T-helper 2 cell treated with Interferon-gamma antibody and Interleukin-4, amounts not matched to agents 5 μg/mL and 100 μg/mL, for 36 hours (primary cell): ENCODE measurements around the gene CXCR1.
"Not testable (repeated sequence)": the region's sequence is repeated elsewhere in the genome, so short reads cannot be mapped to it uniquely, and the experiment has no call there.

ENCODE experiments used
- DNase-seq: peaks from one replicate; pipeline ENCODE4 v3.0.0; 2021; ENCODE audit warnings: low spot score
- H3K27ac Mint-ChIP-seq: one replicate; pipeline ENCODE4 v1.8.0; 2021; ENCODE audit warnings: mild to moderate bottlenecking, mixed read lengths
- H3K27me3 Mint-ChIP-seq: one replicate; pipeline ENCODE4 v1.8.0; 2021; ENCODE audit warnings: low read depth, mixed read lengths
- H3K36me3 Mint-ChIP-seq: one replicate; pipeline ENCODE4 v1.8.0; 2021; ENCODE audit warnings: low read depth, mixed read lengths
- H3K4me1 Mint-ChIP-seq: one replicate; pipeline ENCODE4 v1.8.0; 2021; ENCODE audit warnings: low read depth, mixed read lengths
- H3K4me3 Mint-ChIP-seq: one replicate; pipeline ENCODE4 v1.8.0; 2022; ENCODE audit warnings: mild to moderate bottlenecking, moderate library complexity, mixed read lengths
- H3K9me3 Mint-ChIP-seq: one replicate; pipeline ENCODE4 v1.8.0; 2021; ENCODE audit warnings: mixed read lengths

Gene CXCR1

GRCh38 chr2:218180467-218181114 lies 13.8 kb upstream of the CXCR1 start:
- H3K27ac Mint-ChIP-seq: no peak overlapping the region
- H3K4me1 Mint-ChIP-seq: no peaks in the 10 kb centered on the region
- H3K4me3 Mint-ChIP-seq: no peak overlapping the region
- H3K9me3 Mint-ChIP-seq: no peaks in the 10 kb centered on the region
- no peak for DNase-seq
- no peaks in the 10 kb centered on the region for H3K36me3 Mint-ChIP-seq
- H3K27me3 Mint-ChIP-seq: peaks cover 36% of the 10 kb centered on the region

DNA sequence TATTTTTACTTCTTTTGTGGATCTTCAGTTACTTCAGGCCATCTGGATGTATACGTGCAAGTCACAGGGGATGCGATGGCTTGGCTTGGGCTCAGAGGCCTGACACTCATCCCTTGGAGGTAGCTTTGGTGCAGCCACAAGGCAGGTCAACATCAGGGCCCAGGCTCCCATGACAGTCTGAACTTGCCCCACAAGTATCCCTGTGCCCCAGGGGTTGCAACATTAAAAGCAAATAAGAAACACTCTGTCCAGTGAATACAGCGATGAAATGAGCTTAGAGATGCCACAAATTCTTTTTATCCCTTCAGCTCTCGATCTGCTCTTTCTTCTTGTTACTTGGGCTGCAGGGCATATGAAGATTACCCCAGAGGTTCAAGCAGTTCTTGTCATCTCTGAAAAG lies 13.0 kb upstream of the CXCR1 start:
- no peaks in the 10 kb centered on the region for H3K36me3 Mint-ChIP-seq
- no peak for DNase-seq
- H3K27ac Mint-ChIP-seq: no peak overlapping the region
- peaks cover 35% of the 10 kb centered on the region for H3K27me3 Mint-ChIP-seq
- H3K4me1 Mint-ChIP-seq: no peaks in the 10 kb centered on the region
- H3K4me3 Mint-ChIP-seq: no peak overlapping the region
- H3K9me3 Mint-ChIP-seq: no peaks in the 10 kb centered on the region

DNA sequence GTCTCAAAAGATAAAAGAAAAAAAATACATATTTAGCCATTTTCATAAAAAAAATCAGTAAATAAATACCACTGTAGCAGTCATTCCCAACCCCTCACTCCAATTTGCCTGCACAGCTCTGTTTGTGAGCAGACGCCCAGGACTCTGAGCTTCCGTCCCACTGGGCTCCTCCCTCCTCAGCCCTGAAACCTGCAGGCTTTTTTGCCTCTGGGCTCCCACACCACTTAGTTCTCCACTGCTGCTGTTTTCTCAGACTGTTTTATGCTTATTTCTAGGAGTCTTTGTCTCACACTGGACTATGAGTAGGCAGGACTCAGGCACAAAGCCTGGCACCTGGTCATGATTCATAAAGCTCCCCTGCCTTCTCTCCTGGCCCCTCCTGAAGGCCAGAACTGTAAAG lies 6.1 kb upstream of the CXCR1 start:
- H3K27me3 Mint-ChIP-seq: peaks cover 20% of the 10 kb centered on the region
- DNase-seq: no peak

DNA sequence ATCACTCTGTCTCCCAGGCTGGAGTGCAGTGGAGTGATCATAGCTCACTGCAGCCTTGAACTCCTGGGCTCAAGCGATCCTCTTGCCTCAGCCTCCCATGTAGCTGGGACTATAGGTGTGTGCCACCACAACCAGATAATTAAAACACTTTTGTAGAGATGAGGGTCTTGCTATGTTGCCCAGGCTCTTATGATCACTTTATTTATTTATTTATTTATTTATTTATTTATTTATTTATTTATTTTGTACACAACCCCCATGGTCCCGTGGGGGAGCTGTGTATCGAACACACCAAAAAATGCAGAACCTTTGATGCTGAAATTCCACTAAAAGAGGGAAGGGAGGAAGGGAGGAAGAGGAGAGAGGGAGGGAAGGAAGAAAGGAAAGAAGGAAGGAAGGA lies 5.0 kb upstream of the CXCR1 start:
- DNase-seq, H3K4me3 Mint-ChIP-seq, H3K9me3 Mint-ChIP-seq, H3K27ac Mint-ChIP-seq, H3K36me3 Mint-ChIP-seq: not testable (repeated sequence)
- Mint-ChIP-seq H3K27me3 (peaks cover 18% of the 10 kb centered on the region), H3K4me1 (peaks cover 20% of the 10 kb centered on the region)

More for the DNA sequence above, 6.1 kb upstream of the CXCR1 start:
- H3K36me3 Mint-ChIP-seq: no peaks in the 10 kb centered on the region
- H3K4me1 Mint-ChIP-seq: peaks cover 11% of the 10 kb centered on the region
- no peak overlapping the region for H3K4me3 Mint-ChIP-seq
- no peak overlapping the region for H3K27ac Mint-ChIP-seq
- no peaks in the 10 kb centered on the region for H3K9me3 Mint-ChIP-seq

DNA sequence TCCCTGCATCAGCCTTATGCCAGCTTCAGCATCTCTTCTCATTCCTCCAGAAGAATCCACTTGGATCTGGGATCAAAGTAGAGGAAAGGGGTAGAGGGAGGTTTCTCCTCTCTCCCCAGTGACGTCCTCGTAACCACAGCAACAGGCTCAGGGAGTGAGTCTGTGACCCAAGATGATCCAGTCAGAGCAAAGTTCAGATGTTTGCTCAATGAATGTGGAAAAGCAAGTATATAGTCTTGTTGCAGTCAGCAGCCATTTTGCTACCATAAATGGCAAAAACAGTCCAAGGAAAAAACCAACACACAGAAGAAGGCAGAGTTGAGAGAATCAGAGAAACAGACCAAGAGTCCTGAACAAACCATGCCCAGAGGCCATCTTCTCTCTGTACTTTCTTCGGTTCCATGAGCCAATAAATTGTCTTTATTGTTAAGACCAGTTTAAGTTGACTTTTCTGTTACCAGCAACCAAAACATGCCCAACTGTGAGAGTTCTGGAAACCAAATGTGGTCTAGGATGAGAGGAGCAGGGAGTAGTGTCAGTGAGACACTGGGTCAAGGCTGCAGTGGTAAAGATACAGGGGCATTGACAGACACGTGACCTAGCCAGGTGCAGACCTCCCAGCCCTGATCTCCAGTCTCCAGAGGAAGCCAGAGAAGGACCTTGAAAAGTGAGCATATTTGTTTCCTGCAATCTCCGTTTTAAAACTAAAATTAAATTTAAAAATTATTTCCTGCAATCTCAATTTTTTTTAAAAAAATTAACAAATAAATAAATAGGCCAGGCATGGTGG lies 3.2 kb upstream of the CXCR1 start:
- Mint-ChIP-seq H3K4me3 (no peak overlapping the region), H3K27me3 (peaks cover 25% of the 10 kb centered on the region), H3K36me3 (no peaks in the 10 kb centered on the region), H3K27ac (no peak overlapping the region), H3K9me3 (no peaks in the 10 kb centered on the region), H3K4me1 (peaks cover 29% of the 10 kb centered on the region)
- no peak for DNase-seq

DNA sequence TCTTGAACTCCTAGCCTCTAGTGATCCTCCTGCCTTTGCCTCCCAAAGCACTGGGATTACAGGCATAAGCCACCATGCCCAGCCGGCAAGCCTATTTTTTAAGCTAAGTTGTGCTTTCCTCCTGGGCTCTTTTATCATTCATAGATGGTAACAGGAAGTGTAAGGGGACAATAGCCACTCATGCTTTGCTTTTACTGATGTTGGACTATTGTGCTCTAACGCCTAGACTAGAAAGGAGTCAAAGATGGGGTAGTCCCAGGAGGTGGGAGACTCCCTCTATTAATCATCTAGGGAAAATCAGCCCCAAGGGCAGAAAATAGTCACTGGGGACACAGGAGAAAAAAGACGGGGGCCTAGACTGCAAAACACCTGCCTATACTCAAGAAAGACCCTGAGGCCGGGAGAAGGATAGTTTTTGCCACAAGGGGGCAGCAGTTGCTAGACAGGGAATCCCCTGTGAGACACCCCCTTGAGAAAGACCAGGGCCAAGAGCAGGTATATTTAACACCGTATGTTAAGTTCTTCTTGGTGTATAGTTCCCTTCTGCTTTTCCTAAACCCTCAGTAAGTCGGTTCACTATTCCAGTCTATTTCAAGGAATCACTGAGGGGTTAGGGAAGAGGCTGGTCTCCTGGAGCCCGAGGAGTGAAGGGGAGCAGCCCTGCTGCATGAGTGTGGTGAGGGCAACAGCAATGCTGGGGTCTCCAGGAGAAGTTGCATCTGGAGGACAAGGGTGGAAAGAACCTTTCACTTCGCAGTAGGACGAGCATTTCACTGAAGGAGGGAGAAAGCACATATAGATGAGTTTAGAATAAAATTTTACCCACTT lies 2.1 kb upstream of the CXCR1 start:
- H3K27ac Mint-ChIP-seq: no peak overlapping the region
- peaks cover 29% of the 10 kb centered on the region for H3K4me1 Mint-ChIP-seq
- H3K36me3 Mint-ChIP-seq: no peaks in the 10 kb centered on the region
- H3K9me3 Mint-ChIP-seq: no peaks in the 10 kb centered on the region
- no peak overlapping the region for H3K4me3 Mint-ChIP-seq
- H3K27me3 Mint-ChIP-seq: peaks cover 34% of the 10 kb centered on the region
- peak; percentile 26 for DNase-seq

GRCh38 chr2:218168016-218168415 lies 1.3 kb upstream of the CXCR1 start:
- no peaks in the 10 kb centered on the region for H3K36me3 Mint-ChIP-seq
- H3K4me3 Mint-ChIP-seq: no peak overlapping the region
- peaks cover 33% of the 10 kb centered on the region for H3K27me3 Mint-ChIP-seq
- peaks cover 29% of the 10 kb centered on the region for H3K4me1 Mint-ChIP-seq
- no peak for DNase-seq
- H3K9me3 Mint-ChIP-seq: no peaks in the 10 kb centered on the region
- H3K27ac Mint-ChIP-seq: no peak overlapping the region

GRCh38 chr2:218162814-218163213 lies 3.9 kb downstream of the CXCR1 start:
- no peak overlapping the region for H3K27ac Mint-ChIP-seq
- H3K36me3 Mint-ChIP-seq: no peaks in the 10 kb centered on the region
- H3K4me1 Mint-ChIP-seq: peaks cover 17% of the 10 kb centered on the region
- no peak overlapping the region for H3K4me3 Mint-ChIP-seq
- H3K9me3 Mint-ChIP-seq: no peaks in the 10 kb centered on the region
- peaks cover 49% of the 10 kb centered on the region for H3K27me3 Mint-ChIP-seq
- no peak for DNase-seq

DNA sequence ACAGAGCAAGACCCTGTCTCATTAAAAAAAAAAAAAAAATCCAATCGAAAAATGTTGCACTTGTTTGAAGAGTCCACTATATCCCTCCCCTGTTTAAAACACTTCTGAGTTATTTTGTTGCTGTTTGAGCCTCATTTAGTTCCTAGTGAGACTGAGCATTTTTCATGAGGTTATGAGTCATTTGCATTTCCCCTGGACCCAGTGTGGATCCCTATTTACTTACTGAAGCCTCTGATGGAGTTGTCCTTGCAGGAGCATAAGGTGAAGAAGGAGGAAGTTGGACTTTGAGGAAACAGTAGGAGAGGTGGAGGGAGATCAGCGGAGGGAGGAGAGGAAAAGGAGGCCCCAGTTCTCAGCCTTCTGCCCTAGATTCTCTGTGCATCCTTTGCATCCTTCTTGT lies 5.1 kb downstream of the CXCR1 start:
- H3K4me3 Mint-ChIP-seq: no peak overlapping the region
- DNase-seq: no peak
- H3K27me3 Mint-ChIP-seq: peaks cover 49% of the 10 kb centered on the region
- H3K36me3 Mint-ChIP-seq: no peaks in the 10 kb centered on the region
- no peak overlapping the region for H3K27ac Mint-ChIP-seq
- H3K4me1 Mint-ChIP-seq: peaks cover 8% of the 10 kb centered on the region
- no peaks in the 10 kb centered on the region for H3K9me3 Mint-ChIP-seq

GRCh38 chr2:218155953-218156479 lies 10.7 kb downstream of the CXCR1 start:
- H3K36me3 Mint-ChIP-seq: no peaks in the 10 kb centered on the region
- H3K4me3 Mint-ChIP-seq: no peak overlapping the region
- H3K9me3 Mint-ChIP-seq: no peaks in the 10 kb centered on the region
- H3K27me3 Mint-ChIP-seq: peaks cover 26% of the 10 kb centered on the region
- no peak for DNase-seq
- H3K27ac Mint-ChIP-seq: no peak overlapping the region
- no peaks in the 10 kb centered on the region for H3K4me1 Mint-ChIP-seq

GRCh38 chr2:218152777-218153176 lies 14.0 kb downstream of the CXCR1 start:
- Mint-ChIP-seq H3K9me3 (no peaks in the 10 kb centered on the region), H3K27me3 (peaks cover 16% of the 10 kb centered on the region), H3K4me3 (no peak overlapping the region), H3K27ac (no peak overlapping the region), H3K4me1 (peaks cover 4% of the 10 kb centered on the region), H3K36me3 (no peaks in the 10 kb centered on the region)
- DNase-seq: no peak

DNA sequence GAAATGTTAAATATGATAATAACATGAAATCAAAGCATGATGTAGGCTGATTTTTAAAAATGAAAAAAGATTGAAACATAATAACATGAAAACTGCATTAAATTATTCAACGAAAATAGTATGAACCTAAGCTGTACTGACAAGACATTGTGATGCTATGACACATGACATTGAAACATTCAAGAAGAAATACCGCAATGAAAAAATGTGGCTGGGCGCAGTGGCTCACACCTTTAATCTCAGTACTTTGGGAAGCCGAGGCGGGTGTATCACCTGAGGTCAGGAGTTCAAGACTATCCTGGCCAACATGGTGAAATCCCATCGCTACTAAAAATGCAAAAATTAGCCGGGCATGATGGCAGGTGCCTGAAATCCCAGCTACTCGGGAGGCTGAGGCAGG lies 14.6 kb downstream of the CXCR1 start:
- DNase-seq: no peak
- Mint-ChIP-seq H3K4me3 (no peak overlapping the region), H3K36me3 (no peaks in the 10 kb centered on the region), H3K27ac (no peak overlapping the region), H3K27me3 (peaks cover 16% of the 10 kb centered on the region), H3K4me1 (peaks cover 4% of the 10 kb centered on the region), H3K9me3 (no peaks in the 10 kb centered on the region)

DNA sequence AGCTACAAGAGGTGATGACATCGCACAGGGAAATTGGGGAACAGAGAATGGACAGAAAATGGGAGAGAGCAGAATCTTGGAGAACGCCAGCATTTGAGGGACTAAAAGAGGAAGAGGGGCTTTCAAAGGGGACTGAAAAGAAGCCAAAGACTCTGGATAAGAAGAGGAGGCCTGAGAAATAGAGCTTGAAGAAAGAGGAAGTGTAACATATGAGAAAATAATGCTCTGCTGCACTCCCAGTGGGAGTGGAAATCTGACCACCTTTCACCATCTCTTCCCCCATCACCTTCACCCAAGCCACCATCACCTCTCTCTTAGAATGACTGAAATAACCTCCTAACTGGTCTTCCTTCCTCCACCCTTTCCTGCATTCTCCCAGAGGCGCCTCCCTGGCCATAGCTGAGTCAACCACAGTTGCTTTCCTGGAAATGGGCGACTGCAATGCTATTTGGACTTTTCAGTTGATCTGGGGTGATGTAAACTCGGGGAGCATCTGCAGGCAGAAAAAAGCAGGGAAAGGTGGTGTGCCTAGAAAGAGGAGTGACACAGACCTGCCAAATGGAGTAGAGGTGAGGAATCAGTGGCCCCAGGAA lies 16.8 kb downstream of the CXCR1 start:
- H3K36me3 Mint-ChIP-seq: no peaks in the 10 kb centered on the region
- no peaks in the 10 kb centered on the region for H3K9me3 Mint-ChIP-seq
- peaks cover 4% of the 10 kb centered on the region for H3K4me1 Mint-ChIP-seq
- H3K27me3 Mint-ChIP-seq: peaks cover 10% of the 10 kb centered on the region
- H3K27ac Mint-ChIP-seq: no peak overlapping the region
- no peak for DNase-seq
- no peak overlapping the region for H3K4me3 Mint-ChIP-seq
